NCI-H146 treated with DMSO at 0.1 percent for 48 hours (cell line): ENCODE measurements around the gene TSKS.
"Not testable (repeated sequence)": the region's sequence is repeated elsewhere in the genome, so short reads cannot be mapped to it uniquely, and the experiment has no call there.

ENCODE experiments used
- DNase-seq: peaks from one replicate; lab custom pipeline; 2025; ENCODE audit not compliant: unreplicated experiment; lab: John Stamatoyannopoulos, UW

Gene TSKS

DNA sequence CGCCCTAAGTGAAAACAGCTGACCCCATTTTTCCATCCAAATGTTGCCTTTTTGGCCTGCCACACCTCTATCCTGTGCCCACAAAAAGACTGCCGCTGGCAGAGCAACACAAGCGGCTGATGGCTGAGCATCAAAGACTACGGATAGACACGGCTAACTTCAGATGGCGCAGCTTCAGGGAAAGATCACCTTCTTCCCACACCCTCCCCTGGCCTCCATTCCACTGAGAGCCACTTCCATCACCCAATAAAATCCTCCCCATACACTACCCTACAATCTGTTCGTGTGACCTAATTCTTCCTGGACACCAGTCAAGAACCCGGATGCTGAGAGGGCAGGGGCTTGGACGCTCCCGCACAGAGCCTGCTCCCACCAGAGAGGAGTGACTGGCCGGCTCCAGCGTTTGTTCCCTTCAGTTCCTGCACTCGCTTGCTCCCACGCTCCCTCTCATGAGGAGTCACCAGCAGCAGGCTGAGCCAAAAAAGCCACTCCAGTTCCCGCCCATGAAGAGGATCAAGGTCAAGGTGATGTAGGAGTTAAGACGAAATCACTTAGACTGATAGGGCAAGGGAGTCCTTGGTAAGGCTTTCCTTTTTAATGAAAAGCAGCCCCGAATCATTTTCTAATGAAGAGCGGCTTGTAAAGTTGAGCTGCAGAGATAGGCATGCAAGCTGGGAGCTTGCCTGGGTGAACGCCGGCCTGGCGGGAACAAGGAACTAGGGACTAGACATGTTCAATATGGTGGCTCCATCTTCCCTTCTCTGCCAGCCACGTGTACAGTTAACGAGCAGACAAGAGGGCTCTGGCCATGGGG lies 35.7 kb downstream of the TSKS start:
- DNase-seq, result no peak

- DNase-seq, result not testable (repeated sequence)
These were observed 43.7 kb downstream of the TSKS start for GRCh38 chr19:49719420-49719819.

GRCh38 chr19:49718991-49719390 lies 44.1 kb downstream of the TSKS start:
- DNase-seq, result no peak

DNA sequence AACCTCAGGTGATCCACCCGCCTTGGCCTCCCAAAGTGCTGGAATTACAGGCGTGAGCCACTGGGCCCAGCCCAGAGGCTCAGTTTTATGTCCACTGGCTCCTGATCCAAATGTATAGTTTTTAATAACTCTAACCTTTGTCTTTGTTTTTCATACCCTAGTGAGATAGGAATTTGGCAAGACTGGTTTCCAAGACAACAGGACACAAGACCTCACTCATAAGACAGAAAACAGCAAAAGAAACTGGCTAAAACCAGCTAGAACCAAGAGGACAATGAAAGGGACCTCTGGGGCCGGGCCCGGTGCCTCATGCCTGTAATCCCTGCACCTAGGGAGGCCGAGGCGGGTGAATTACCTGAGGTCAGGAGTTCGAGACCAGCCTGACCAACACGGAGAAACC lies 44.6 kb downstream of the TSKS start:
- DNase-seq, result no peak

DNA sequence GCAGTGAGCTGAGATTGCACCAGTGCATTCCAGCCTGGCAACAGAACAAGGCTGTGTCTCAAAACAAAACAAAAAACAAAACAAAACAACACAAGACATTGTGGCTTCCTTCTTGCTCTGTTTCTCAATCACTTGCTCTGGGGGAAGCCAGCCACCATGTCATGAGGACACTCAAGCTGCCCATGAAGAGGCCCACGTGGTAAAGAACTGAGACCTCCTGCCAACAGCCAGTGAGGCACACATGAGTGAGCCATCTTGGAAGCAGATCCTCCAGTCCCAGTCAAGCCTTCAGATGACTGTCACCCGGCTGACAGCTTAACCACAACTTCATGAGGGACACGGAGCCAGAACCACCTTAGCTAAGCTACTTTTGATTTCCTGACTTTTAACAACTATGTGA lies 47.0 kb downstream of the TSKS start:
- no peak for DNase-seq

- DNase-seq, result no peak
These were observed 49.8 kb downstream of the TSKS start for GRCh38 chr19:49713236-49713845.

GRCh38 chr19:49712397-49712859 lies 50.7 kb downstream of the TSKS start:
- no peak for DNase-seq

GRCh38 chr19:49710372-49710951 lies 52.6 kb downstream of the TSKS start:
- DNase-seq, result no peak

DNA sequence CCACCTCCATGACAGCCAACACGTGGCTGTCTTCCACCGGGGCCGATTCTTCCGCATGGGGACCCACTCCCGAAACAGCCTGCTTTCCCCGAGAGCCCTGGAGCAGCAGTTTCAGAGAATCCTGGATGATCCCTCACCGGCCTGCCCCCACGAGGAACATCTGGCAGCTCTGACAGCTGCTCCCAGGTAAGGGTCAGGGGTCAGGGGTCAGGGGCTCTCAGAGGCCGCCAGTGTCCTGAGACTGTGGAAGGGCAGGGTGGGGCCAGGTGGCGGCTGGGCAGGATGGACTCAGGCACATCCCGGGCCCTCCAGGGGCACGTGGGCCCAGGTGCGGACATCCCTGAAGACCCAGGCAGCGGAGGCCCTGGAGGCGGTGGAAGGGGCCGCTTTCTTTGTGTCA lies 57.2 kb downstream of the TSKS start:
- no peak for DNase-seq

DNA sequence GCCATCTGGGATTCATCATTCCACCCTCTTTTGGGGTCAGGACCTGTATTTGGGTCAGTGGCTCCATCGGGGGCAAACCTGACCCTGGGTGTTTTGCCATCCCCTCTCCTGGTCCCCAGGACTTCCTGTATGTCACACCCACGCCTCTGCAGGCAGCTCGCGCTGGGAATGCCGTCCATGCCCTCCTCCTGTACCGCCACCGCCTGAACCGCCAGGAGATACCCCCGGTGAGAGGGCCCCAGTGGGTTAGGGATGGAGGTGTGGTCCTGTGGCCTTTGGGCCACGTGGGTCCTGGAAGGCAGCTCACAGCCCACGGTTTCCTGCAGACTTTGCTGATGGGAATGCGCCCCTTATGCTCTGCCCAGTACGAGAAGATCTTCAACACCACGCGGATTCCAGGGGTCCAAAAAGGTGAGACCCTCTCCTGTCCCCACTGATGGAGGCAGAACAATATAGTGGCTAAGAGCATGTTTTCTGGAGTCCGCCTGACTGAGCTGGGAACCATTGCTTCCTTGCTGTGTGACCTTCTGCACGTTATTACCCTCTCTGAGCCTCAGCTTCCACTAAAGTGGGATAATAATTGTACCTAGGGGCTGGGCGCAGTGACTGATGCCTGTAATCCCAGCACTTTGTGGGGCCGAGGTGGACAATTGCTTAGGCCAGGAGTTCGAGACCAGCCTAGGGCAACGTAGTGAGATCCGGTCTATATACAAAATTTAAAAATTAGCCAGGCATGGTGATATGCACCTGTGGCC lies 58.0 kb downstream of the TSKS start:
- no peak for DNase-seq

DNA sequence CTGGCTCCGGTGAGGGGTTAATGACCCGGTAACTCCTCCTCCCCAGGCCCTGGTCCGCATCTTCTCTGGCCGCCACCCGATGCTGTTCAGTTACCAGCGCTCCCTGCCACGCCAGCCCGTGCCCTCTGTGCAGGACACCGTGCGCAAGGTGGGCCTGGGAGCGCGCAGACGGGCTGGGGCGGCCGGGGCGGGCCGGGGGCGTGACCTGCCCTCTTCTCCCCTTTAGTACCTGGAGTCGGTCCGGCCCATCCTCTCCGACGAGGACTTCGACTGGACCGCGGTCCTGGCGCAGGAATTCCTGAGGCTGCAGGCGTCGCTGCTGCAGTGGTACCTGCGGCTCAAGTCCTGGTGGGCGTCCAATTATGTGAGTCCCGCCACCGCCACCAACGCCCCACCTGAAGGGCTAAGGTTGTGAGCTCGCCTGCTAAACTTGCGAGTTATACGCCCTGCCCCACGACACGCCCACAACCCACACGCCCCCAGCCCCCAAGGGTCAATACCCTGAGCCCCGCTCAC lies 61.8 kb downstream of the TSKS start:
- DNase-seq, result no peak

DNA sequence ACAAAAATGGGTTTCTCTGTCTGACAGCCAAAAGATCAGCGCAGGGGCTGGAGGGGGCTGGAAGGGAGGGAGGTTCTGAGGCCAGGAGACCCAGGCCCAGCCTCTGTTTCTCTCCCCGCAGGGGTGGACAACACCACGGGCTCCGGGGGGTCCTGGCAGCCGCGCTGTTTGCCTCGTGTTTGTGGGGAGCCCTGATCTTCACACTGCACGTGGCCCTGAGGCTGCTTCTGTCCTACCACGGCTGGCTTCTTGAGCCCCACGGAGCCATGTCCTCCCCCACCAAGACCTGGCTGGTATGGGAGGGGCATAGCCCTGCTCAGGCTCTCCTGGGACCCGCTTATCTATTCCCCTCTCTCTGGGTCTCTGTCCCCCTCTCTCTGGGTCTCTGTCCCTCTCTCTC lies 62.5 kb downstream of the TSKS start:
- no peak for DNase-seq

DNA sequence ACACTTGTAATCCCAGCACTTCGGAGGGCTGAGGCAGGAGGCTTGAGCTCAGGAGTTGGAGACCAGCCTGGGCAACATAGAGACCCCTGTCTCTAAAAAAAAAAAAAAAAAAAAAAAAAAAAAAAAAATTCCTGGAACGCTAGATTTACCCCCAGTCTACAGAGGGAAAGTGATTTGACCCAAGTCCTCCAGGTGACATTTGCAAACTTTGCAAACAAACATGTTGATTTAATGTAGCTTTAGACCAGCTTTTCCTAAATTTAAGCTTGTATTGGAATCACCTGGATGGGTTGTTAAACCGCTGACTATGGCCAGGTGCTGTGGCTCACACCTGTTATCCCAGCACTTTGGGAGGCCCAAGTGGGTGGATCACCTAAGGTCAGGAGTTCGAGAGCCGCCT lies 63.7 kb downstream of the TSKS start:
- no peak for DNase-seq

GRCh38 chr19:49696865-49697264 lies 66.2 kb downstream of the TSKS start:
- DNase-seq, result no peak

DNA sequence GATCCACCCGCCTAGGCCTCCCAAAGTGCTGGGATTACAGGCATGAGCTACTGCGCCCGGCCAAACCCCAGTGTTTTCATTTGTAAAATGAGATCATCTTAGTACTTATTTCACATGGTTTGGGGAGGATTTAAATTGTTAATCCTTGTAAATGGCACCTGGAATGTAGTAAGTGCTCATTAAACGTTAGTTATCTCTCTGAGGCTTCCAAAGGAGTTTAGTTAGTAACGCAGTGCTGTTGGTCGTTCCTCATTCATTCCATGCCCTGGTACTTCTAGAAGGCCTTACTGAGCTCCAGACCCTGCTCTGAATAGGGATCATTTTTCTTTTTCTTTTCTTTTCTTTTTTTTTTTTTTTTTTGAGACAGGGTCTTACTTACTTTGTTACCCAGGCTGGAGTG lies 67.0 kb downstream of the TSKS start:
- no peak for DNase-seq

DNA sequence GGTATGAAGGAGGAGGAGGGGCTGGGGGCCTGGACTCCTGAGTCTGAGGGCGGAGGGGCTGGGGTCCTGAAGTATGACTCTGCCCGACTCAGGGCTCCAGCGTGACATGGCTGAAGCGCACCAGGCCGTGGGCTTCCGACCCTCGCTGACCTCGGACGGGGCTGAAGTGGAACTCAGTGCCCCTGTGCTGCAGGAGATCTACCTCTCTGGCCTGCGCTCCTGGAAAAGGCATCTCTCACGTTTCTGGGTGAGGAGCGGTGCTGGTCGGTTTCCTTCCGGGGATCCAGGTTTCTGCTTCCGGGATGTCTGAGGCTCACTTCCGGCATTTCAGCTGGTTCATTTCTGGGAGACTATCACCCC lies 71.0 kb downstream of the TSKS start:
- DNase-seq, result no peak

- peak; percentile 56 for DNase-seq
These were observed 71.6 kb downstream of the TSKS start for GRCh38 chr19:49691243-49692146.

DNA sequence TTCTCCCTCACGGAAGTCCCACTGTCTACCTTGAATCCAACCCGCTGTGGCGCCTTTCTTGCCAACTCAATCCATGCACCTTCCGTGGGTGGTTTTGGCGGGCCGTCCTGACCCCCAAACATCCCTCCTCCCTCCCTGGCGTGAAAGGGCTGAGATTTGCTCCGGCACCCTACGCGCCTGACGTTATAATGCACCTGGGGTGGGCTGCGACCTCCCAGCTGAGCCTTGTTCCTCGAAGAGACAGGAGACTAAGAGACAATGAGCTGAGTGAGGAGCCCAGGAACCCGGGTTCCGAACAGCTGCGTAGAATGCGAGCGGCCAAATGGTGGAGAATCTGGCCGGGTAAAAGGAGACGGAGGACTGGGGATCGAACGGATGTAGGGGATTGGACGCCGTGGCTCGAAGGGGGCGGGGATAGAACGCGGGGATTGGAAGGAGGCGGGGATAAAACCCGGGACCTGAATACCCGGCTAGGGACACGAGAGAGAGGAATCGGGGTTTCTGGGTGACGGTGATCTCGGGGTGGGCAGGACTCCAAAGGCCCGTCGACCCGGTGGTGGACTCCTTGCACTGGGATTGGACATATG lies 72.4 kb downstream of the TSKS start, which contains the start of gene CPT1C:
TSS of gene CPT1C (plus strand) at position 461 of the 587 bp plus-strand sequence. CDS start 1,137 bp downstream, outside the sequence.
- DNase-seq, result peak; percentile 97

GRCh38 chr19:49690079-49690655 lies 72.9 kb downstream of the TSKS start:
- DNase-seq, result peak; percentile 60
